CD4-positive, alpha-beta T cell treated with Interleukin-21 for 1 hour (primary cell): ENCODE results near the gene PAFAH2.

ENCODE experiments used
- DNase-seq: peaks from one replicate; pipeline ENCODE4 v3.0.0-alpha.2; 2020

The PAFAH2 gene

GRCh38 chr1:25926731-25927496 lies 70.9 kb downstream of the PAFAH2 start:
- no peak for DNase-seq

- no peak for DNase-seq
These were observed 73.4 kb downstream of the PAFAH2 start for GRCh38 chr1:25924454-25924853.

GRCh38 chr1:25922971-25923552 lies 74.8 kb downstream of the PAFAH2 start:
- DNase-seq = no peak

- peak; percentile 63 for DNase-seq
These were observed 75.5 kb downstream of the PAFAH2 start for GRCh38 chr1:25922056-25922970.

- no peak for DNase-seq
These were observed 79.2 kb downstream of the PAFAH2 start for GRCh38 chr1:25918615-25919014.

- DNase-seq = peak; percentile 30
These were observed 79.9 kb downstream of the PAFAH2 start for GRCh38 chr1:25917996-25918395.

- no peak for DNase-seq
These were observed 81.4 kb downstream of the PAFAH2 start for GRCh38 chr1:25916460-25916859.

- no peak for DNase-seq
These were observed 83.5 kb downstream of the PAFAH2 start for GRCh38 chr1:25914074-25914995.

GRCh38 chr1:25913206-25913605 lies 84.7 kb downstream of the PAFAH2 start:
- DNase-seq = no peak

GRCh38 chr1:25912076-25912831 lies 85.6 kb downstream of the PAFAH2 start:
- no peak for DNase-seq

GRCh38 chr1:25911162-25911561 lies 86.7 kb downstream of the PAFAH2 start:
- no peak for DNase-seq
